Loucy (cell line): ENCODE measurements around the gene ABLIM2.

Source experiments
- H2AFZ ChIP-seq: fragments of 200-600 bp; sonication (generic); 2 replicates; pipeline ENCODE4 v1.6.0; 2016; ENCODE audit warnings: antibody characterized with exemption, mild to moderate bottlenecking, low read length, moderate library complexity
- H3F3A ChIP-seq: fragments of 200-600 bp; 2 replicates; pipeline ENCODE4 v1.6.0; 2016; ENCODE audit warnings: antibody characterized with exemption, low read depth, mild to moderate bottlenecking
- H3K27me3 ChIP-seq: fragments of 200-600 bp; sonication (generic); 2 replicates; pipeline ENCODE4 v1.6.1; 2014; ENCODE audit warnings: low read length, mild to moderate bottlenecking; ENCODE audit not compliant: insufficient read depth, poor library complexity, severe bottlenecking
- H3K36me3 ChIP-seq: fragments of 200-600 bp; sonication (generic); 2 replicates; pipeline ENCODE4 v1.6.1; 2016; ENCODE audit warnings: low read length; ENCODE audit not compliant: insufficient read depth
- H3K4me1 ChIP-seq: fragments of 200-600 bp; sonication (generic); 2 replicates; pipeline ENCODE4 v1.5.1; 2014; ENCODE audit warnings: low read length, mild to moderate bottlenecking; ENCODE audit not compliant: insufficient read depth, poor library complexity, severe bottlenecking
- H3K4me2 ChIP-seq: fragments of 200-600 bp; sonication (generic); 2 replicates; pipeline ENCODE4 v1.6.0; 2014; ENCODE audit warnings: antibody characterized with exemption, low read length, low read depth, mild to moderate bottlenecking; ENCODE audit not compliant: poor library complexity, severe bottlenecking
- H3K4me3 ChIP-seq: fragments of 200-600 bp; sonication (generic); 2 replicates; pipeline ENCODE4 v1.5.1; 2014; ENCODE audit warnings: low read length, mild to moderate bottlenecking, mixed read lengths; ENCODE audit not compliant: poor library complexity, severe bottlenecking
- H3K79me2 ChIP-seq: fragments of 200-600 bp; sonication (generic); 2 replicates; pipeline ENCODE4 v1.6.1; 2014; ENCODE audit warnings: low read length; ENCODE audit not compliant: insufficient read depth
- H3K9ac ChIP-seq: fragments of 200-600 bp; sonication (generic); 2 replicates; pipeline ENCODE4 v1.6.0; 2014; ENCODE audit warnings: mild to moderate bottlenecking, low read depth, low read length, moderate library complexity; ENCODE audit not compliant: poor library complexity, severe bottlenecking
- H3K9me2 ChIP-seq: fragments of 200-600 bp; sonication (generic); replicated peaks from 2 replicates; pipeline ENCODE4 v1.6.1; 2016; ENCODE audit warnings: low read depth, low read length, mixed read lengths
- H3K9me3 ChIP-seq: fragments of 200-600 bp; sonication (generic); 2 replicates; pipeline ENCODE4 v1.6.1; 2014; ENCODE audit warnings: mild to moderate bottlenecking, antibody characterized with exemption, low read length, low read depth; ENCODE audit not compliant: insufficient read depth
- H4K20me1 ChIP-seq: fragments of 200-600 bp; sonication (generic); 2 replicates; pipeline ENCODE4 v1.6.0; 2014; ENCODE audit warnings: antibody characterized with exemption, low read length, mild to moderate bottlenecking; ENCODE audit not compliant: insufficient read depth, poor library complexity, severe bottlenecking
- CTCF ChIP-seq: fragments of 200-600 bp; sonication (generic); conservative IDR thresholded peaks from 2 replicates; pipeline ENCODE4 v1.5.1; 2014; ENCODE audit warnings: mild to moderate bottlenecking, antibody characterized with exemption, low read length
- EZH2phosphoT487 ChIP-seq: fragments of 200-600 bp; IDR thresholded peaks from 2 replicates; pipeline ENCODE4 v1.6.1; 2018; ENCODE audit warnings: antibody characterized with exemption, mild to moderate bottlenecking, moderate library complexity, borderline replicate concordance

ABLIM2 gene

DNA sequence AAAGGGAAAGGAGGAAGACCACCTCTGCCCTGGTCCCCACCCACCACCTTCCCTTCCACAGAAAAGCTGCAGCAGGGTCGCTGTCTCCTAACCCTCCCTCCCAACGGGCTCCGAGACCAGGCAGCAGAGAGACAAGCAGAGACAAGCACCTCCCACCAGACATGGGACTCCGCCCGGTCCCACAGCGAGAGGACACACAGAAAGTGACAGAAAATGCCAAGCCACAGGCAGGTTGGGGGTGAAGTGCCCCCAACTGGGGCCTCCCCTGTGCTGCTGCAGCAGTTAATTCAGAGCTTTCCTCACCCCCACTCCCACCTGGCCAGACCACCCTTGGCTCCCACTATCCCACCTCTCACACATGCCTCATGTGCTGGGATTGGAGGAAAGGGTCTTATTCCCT is 154.5 kb downstream of the ABLIM2 start:
- Histone ChIP-seq H3K79me2 (no peaks in the 10 kb centered on the region), H3F3A (no peaks in the 10 kb centered on the region), H2AFZ (no peak overlapping the region), H4K20me1 (no peaks in the 10 kb centered on the region), H3K27me3 (no peaks in the 10 kb centered on the region), H3K9ac (no peak overlapping the region), H3K36me3 (no peaks in the 10 kb centered on the region), H3K4me2 (no peak overlapping the region), H3K4me3 (no peak overlapping the region), H3K4me1 (no peaks in the 10 kb centered on the region), H3K9me2 (no peaks in the 10 kb centered on the region), H3K9me3 (peaks cover 5% of the 10 kb centered on the region; the same call in 1 of the 2 replicates)
- no peak for TF ChIP-seq CTCF
- TF ChIP-seq EZH2phosphoT487: no peak

GRCh38 chr4:8002525-8003309 is 155.9 kb downstream of the ABLIM2 start:
- Histone ChIP-seq H3K4me1 (no peaks in the 10 kb centered on the region), H3K79me2 (no peaks in the 10 kb centered on the region), H3K9me3 (no peaks in the 10 kb centered on the region; the same call in 1 of the 2 replicates), H3F3A (no peaks in the 10 kb centered on the region), H3K4me3 (no peak overlapping the region), H3K27me3 (no peaks in the 10 kb centered on the region), H4K20me1 (no peaks in the 10 kb centered on the region), H3K4me2 (no peak overlapping the region), H2AFZ (no peak overlapping the region), H3K9ac (no peak overlapping the region), H3K9me2 (no peaks in the 10 kb centered on the region), H3K36me3 (no peaks in the 10 kb centered on the region)
- TF ChIP-seq CTCF (no peak), EZH2phosphoT487 (no peak)

DNA sequence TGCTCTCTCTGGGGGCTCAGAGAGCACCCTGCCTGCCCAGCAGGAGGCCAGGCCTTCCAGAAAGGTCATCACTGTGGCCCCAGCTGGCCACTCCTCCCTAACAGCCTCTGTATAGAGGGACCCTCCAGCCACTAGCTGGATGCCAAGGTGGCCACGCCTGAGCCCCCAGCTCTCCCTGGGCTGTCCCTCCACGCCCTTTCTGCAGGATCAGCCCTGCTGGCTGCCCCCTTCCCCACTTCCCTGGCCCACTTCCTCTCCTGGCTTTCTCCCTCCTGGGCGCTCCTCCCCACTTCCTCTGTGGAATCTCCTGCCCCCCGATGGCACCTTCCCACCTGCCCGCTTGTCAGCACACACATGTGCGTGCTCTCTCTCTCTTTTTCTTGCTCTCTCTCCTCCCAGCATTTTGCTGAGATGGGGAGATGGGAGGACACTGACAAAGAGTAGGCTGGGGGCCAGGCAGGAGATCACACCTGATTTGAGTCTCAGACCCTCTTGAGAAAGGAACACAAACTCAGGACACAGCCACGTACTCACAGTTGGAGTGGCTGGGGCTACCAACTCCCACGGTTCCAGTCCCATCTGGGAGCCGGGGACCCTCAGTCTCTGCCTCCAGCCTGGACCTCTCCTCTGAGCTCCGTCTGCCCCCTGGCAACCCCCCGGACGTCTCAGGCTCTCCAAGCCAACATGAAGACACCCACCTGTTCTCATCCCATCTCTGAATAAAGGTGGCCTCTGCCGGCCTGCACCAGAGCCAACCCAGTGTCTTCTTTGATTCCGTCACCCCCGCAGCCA is 156.9 kb downstream of the ABLIM2 start:
- no peak for TF ChIP-seq EZH2phosphoT487
- no peak for TF ChIP-seq CTCF
- H3K27me3 ChIP-seq: no peaks in the 10 kb centered on the region
- no peaks in the 10 kb centered on the region for H3K4me1 ChIP-seq
- no peak overlapping the region for H3K9ac ChIP-seq
- no peaks in the 10 kb centered on the region for H3F3A ChIP-seq
- no peaks in the 10 kb centered on the region; the same call in 1 of the 2 replicates for H3K9me3 ChIP-seq
- H4K20me1 ChIP-seq: no peaks in the 10 kb centered on the region
- H3K4me2 ChIP-seq: no peak overlapping the region
- H3K36me3 ChIP-seq: no peaks in the 10 kb centered on the region
- H3K9me2 ChIP-seq: no peaks in the 10 kb centered on the region
- H2AFZ ChIP-seq: no peak overlapping the region
- H3K4me3 ChIP-seq: no peak overlapping the region
- H3K79me2 ChIP-seq: no peaks in the 10 kb centered on the region
